Epidermal melanocyte (primary cell): ENCODE measurements around the gene DNPH1.
A peak's percentile ranks its signal among the peaks of the same experiment; 100 is the strongest.

Experiments used
- DNase-seq: peaks from one replicate; pipeline ENCODE4 v3.0.0; 2011; ENCODE audit warnings: low spot score; ENCODE audit not compliant: insufficient read length

The DNPH1 gene

DNA sequence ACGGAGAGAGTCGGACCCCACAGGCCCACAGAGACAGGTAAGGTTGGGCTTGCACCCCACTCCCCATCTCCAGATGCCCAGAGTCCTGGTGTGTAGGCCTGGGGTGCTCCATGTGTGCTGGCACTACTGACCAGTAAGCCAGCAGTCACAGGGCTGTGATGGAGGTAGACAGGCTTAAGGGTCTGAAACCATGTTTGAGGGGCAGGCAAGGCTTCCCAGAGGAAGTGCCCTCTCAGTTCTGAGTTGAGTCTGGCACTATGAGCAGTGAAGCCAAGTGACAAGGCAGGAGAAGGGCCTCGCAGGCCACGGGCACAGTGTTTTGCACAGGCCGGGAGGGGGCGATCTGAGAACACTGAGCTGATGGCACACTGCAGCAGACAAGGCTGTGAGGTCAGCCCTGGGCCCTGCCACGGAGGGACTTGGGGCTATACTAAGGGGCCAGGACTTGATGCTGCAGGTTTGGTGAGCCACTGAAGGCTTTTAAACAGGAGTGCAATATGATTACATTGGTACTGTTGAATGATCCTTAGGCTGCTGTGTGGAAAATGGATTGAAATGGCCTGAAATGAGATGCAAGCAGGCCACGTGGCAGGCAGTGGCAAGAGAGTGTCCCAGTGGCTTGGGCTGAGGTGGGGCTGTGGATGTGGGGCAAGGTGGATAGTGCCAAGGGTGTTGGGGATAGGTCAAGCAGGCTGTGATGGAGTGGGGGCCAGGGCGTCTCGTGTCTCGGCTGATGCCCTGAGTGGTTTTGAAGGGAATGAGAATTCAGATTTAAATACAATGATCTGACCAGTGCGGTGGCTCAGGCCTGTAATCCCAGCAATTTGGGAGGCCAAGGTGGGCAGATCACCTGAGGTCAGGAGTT is 34.3 kb upstream of the DNPH1 start:
- DNase-seq: peak; percentile 94

DNA sequence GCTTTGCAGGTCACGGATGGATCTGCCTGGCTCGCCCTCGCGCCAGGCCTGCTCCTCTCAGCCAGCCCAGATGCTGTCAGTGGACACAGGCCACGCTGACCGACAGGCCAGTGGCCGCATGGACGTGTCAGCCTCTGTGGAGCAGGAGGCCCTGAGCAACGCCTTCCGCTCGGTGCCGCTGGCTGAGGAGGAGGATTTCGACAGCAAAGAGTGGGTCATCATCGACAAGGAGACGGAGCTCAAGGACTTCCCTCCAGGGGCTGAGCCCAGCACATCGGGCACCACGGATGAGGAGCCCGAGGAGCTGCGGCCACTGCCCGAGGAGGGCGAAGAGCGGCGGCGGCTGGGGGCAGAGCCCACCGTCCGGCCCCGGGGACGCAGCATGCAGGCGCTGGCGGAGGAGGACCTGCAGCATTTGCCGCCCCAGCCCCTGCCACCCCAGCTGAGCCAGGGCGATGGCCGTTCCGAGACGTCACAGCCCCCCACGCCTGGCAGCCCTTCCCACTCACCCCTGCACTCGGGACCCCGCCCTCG is 33.6 kb upstream of the DNPH1 start:
- DNase-seq: no peak

DNA sequence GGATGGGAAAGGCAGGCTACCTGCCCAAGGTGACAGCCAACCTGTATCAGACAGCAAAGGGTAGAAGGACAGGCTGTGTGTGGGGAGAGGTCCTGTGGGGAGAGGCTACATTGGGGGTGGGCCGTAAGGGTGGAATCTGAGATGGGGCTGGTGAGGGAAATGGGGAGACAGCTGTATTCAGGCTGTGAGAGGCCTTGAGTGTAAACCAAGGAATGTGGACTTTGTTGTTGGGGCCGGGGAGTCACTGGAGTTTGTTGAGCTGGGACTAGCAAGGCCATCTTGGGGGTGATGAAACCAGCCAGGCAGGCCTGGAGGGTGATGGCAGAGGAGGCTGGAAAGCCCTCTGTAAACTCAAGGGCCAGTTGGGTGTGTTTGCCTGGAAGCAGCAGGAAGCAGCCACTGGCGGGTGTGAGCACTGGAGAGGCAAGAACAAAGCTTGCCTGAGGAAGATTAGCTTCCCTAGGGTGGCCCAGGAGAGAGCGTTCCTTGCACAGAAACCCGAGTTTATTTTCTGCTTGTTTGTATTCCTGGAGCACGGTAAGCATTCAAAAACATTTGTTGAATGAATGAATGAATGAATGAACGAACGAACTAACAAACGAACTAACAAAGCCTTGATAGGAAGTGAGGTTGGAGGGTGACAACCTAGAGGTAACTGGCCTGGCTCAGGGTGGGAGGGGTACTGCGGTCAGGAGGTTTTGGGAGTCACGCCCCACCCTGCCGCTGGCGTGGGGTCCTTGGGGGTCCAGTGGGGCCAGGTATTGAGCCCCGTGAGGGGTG is 32.9 kb upstream of the DNPH1 start:
- no peak for DNase-seq

DNA sequence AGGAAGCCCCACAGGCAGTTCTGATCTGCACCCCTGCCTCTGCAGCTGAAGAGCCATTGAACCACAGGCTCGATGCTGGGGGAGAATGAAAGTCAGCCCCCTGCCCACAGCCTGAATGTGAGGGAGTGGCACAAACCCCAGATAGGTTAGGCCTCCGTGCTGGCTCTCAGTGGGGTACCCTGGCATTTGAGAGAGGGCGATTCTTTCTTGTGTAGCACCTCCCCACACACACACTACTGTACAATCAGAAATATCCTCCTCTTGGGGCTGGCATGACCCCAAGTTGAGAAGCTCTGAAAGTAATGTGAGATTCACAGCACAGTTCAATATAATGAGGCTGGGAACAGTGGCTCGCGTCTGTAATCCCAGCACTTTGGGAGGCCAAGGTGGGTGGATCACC is 31.9 kb upstream of the DNPH1 start:
- DNase-seq: no peak

GRCh38 chr6:43260791-43261190 is 31.5 kb upstream of the DNPH1 start:
- DNase-seq: no peak

- DNase-seq: no peak
Measured at GRCh38 chr6:43258807-43259686, 29.8 kb upstream of the DNPH1 start.

DNA sequence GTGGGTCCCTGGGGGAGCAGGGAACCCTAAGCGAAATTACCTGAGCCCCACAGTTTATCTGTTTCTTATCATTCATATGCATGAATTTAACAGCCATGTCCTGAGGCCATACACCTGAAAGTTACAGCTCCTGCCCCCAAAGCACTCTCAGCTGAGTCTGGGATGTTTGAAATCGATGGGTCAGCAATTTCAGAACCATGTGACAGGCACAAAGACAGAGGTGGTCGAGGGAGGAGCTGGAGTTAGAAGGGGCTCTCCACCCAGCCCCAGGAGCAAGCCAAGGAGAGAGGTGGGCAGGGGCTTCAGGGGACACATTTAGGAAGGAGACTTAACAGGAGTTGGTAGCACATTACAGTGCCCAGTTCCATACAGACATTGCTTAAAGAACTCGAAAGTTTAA is 28.9 kb upstream of the DNPH1 start:
- DNase-seq: no peak

GRCh38 chr6:43257367-43258145 is 28.3 kb upstream of the DNPH1 start:
- DNase-seq: no peak

GRCh38 chr6:43256670-43257366 is 27.5 kb upstream of the DNPH1 start:
- no peak for DNase-seq

DNA sequence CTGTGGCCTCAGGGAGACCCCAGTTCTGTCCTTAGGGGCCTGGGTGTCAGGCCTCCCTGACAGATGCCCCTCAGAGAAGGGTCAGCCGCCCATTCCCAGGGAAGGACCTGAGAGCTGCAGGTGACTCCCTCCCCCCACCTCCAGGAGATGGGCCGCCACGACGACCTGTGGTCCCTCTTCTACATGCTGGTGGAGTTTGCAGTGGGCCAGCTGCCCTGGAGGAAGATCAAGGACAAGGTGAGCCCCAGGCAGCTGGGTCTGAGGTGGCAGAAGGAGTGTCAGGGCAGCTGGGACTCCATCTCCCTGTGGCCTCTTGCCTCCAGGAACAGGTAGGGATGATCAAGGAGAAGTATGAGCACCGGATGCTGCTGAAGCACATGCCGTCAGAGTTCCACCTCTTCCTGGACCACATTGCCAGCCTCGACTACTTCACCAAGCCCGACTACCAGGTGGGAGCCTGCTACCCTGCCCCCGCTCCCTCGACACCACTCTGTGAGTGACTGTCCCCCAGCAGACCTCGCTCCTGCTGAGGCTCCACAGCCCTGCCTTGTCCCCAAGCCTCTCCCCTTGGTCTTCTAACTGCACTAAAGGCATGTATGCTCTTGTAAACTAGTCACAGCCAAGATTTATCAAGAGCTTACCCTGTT is 26.2 kb upstream of the DNPH1 start:
- DNase-seq: no peak

- DNase-seq: no peak
Measured at GRCh38 chr6:43254846-43255245, 25.6 kb upstream of the DNPH1 start.

DNA sequence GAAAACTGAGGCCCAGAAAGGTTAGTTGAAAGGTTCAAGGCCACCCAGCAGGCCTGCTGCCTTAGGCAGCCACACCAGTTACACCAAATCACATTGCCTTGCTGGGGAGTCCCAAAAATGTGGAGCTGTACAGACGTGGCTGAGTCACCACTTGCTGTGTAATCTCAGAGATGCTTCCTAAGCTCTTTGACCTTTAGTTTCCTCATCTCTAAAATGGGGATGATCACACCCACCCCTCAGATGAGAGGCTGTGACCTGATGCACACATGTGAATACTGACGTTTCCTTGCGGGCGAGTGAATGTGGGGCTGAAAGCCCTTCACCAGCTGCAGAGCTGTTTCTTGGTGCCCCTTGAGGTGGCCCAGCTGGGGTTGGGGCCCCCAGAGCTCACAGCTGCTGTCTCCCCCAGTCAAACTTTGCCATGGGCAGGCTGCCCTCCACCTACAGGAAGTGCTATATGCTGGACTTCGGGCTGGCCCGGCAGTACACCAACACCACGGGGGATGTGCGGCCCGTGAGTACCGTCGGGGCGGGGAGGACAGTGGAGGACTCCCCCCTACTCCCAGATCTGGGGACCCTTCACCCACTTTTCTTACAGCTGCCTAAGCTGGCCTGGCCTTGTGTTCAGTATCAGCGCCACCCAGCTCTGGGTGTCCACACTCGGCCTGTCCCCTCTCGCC is 25.0 kb upstream of the DNPH1 start:
- DNase-seq: no peak

GRCh38 chr6:43253401-43253800 is 24.1 kb upstream of the DNPH1 start:
- DNase-seq: no peak

DNA sequence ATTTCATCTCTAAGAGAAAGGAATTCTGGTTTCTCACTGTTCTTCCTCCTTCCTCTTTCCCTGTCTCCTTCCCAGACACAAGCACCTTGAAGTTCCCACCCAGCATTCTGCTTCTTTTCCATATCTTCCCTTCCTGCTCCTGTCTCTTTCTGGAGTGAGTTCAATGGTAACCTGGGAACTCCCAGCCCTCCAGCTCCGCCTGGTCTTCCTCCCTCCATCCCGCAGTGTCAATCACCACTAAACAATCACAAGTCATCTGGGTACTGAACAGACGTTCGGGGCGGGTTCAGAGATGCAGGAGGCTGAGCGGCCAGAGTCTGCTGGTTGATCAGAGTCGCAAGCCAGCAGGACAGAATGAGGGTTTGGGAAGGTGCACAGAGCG is 21.7 kb upstream of the DNPH1 start:
- DNase-seq: no peak

DNA sequence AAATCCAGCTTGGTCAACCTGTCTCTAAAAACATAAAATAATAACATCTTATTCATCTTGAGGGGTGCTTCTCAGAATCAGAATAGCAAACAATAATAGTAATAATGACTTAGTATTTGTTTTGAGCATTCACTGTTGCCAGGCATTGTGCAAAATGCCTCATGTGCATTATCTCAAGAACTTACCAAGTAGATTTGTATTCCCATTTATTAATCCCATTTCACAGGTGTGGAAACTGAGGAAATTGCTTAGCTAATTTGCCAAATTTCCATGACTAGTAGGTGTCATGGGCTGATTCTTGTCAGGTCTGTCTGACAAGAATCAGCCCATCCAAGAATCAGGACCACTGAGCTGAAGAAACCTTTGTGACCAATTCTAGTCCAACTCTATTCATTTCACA is 19.5 kb upstream of the DNPH1 start:
- no peak for DNase-seq

- no peak for DNase-seq
Measured at GRCh38 chr6:43248101-43248500, 18.8 kb upstream of the DNPH1 start.

DNA sequence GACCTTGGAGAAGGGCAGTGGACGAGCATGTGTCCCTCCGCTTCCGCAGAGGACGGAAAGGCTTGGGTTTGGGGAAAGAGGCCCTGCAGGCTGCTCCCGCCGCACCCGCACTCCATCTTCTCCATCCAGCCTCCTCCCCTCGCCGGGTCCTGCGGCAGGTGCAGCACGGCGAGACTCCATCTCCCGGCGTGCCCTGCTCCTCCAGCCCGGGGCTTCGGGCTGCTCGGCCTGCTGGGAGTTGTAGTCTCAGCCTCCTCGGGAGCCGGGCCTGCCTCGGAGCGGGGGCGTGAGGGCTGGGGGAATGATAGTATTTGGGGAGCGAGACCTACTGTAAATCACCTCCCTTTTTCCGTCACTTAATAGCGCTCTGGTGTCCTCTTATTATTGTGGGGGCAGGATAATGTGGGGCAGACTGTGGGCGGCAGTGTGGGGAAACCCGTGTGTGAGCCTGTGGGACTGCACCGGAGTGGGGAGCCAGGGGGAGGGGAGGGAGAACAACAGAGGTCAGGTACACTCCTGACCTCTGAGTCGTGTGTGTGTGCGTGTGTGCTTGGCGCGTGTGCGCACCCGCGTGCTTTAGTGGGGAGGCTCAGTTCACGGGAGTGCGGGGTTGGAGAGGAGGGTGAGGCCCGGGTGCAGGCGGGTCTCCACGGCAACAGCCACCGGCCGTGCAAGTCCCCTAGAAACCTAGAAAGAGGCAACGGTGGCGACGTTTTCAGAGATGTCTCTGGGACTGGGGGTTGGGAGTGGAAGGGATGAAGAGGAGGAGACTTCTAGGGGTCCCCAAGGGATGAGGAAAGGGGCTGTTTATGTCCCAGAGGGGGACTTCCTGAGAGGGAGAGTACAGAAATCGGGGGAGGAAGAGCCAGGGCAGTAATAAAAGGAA is 18.1 kb upstream of the DNPH1 start:
- DNase-seq: peak; percentile 94
